Activated CD8-positive, alpha-beta memory T cell treated with anti-CD3 and anti-CD28 coated beads, Interleukin-2, amount 50 U/mL, for 48 hours (primary cell): ENCODE measurements around the gene KRTAP3-2.

Source experiments
- DNase-seq: peaks from one replicate; pipeline ENCODE4 v3.0.0-alpha.2; 2020

Gene KRTAP3-2

DNA sequence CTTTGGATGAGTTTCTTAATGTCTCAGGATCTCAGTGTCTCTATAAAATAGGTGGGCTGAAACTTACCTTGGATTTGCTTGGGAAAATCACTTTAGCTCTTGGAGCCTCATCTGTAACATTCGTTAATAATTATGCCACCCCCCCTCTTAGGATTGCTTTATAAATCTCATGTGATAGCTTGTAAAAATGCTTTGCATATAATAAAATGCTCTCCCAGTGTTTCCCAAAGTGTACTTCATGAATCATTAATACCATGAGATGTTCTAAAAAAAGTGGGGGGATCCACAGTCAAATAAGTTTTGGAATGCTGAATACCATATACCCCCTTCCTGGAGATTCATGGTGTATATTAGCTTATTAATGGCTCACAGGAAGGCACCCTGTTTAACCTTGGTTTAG, 38.1 kb downstream of the KRTAP3-2 start:
- no peak for DNase-seq

DNA sequence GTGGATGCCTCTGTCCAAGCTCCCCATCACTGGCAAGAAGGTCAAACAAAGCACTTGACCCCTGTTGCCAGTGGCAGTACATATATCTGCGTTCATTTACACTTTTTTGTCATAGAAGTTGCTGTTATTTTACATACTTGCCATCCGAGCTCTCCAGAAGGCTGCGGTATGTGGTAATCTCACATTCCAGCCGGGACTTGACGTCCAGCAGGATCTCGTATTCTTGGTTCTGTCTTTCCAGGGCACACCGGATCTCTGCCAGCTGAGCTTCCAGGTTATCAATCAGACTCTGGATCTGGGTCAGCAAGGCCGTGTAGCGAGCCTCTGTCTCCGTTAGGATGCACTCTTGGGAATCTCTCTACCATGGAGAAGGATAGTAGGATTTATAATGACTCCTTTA, 39.6 kb downstream of the KRTAP3-2 start:
- DNase-seq = no peak

DNA sequence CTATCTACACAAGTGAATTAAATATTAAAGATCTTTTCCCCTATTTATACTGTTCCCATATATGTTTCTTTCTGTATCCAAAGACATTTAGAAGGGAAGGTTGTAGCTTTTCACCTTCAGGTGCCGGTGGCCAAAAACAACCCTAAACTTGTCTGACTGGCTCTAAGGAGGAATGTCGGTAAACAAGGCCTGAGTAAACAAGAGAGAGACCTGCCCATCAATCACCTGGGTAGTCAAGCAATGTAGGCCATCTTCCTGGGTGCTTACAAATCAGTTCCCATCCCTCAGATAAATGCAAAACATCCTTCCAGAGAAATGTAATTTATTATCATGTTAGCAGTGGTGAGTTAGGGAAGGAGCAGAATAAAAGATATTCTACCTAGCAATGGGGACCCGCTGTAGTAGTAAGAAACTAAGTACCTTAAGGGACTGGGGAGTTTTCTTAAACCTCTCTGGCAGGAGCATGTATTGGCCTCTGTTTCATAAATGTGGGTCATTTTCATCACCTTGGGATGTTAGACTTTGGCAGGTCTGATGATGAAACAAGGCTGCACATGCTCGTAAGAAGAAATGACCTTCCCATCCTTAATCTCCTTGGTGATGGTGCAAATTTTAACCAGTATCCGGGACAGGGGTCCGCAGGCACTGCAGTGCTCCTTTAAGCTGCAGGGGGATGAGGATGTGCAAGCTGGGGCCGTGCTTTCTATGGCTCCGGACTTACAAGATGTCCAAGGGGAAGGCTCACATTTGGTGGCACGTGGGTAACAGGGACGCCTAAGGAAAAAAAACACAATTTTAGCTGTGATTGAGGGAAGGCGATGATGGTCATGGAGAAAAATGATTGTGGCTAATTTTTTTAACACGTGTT, 41.4 kb downstream of the KRTAP3-2 start:
- DNase-seq = no peak

DNA sequence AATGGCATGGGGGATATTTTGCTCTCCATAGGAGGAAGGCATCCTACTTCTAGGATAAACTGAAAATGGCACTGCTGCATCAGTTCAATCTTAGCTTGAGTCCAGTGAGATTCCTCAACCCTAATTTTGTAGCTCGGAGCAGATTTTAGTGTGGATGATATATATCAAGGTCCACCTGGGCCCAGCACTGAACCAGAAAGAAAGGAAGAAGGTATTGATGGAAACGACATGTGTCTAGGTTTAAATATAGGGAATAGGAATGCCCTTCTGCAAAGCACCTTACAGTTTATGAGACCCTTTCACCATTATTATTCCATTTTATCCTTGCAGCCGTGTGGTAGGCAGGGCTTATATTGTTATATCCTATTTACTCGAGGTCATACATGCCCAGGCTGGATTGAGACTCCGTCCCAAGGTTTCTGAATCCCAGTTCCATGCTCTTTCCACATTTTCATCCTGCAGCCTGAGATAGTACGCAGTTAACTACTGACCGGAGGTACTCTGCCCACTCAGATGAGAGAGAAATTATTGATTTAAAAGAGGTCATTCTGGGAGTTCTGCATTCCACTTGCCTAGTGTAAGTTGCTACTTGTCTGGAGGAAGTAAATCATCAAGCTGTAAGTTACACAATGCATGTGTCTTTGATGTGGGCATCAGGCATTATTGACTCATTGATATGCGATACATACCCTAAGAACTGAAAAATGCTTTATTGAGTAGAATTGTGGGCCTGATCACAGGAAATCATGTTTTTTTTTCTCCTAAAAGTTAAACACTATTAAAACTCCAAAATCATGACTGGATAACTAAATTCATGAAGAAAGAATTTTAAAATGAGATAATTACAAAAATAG, 43.1 kb downstream of the KRTAP3-2 start:
- DNase-seq = no peak

DNA sequence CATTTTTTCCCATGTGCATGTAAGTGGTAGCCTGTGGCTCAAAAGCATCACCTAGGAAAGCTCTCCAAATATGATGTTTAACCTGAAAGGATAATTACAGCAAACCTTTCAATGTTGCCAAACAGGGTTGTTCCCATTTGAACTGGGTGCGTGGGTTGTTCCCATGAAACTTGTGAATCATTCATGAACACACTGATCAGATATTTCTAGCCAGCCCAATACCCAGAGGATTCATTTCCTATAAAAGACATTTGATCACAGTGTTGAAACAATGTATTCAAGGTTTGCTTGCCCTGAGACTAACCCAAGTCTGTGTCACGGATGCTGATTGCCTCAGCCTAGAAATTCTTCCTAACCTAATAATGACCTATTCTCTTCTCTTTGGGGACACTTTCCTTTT, 45.8 kb downstream of the KRTAP3-2 start:
- no peak for DNase-seq

DNA sequence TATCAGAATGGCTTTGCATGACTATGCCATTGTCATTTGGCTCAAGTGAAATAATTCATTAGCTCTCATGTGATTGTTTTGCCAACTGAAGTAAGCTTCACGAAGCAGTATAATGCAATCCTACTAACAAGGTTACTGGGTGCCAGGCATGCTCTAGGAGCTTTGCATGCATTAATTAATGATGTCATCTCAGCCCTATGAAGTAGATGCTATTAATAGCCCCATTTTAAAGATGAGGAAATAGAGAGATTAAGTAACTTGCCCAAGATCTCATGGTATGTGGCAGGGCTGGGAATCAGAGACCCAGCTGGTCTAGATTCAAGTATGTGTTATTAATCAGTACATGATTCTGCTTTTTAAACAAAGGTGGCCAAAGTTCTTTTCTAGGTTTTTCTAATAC, 47.0 kb downstream of the KRTAP3-2 start:
- DNase-seq = no peak

DNA sequence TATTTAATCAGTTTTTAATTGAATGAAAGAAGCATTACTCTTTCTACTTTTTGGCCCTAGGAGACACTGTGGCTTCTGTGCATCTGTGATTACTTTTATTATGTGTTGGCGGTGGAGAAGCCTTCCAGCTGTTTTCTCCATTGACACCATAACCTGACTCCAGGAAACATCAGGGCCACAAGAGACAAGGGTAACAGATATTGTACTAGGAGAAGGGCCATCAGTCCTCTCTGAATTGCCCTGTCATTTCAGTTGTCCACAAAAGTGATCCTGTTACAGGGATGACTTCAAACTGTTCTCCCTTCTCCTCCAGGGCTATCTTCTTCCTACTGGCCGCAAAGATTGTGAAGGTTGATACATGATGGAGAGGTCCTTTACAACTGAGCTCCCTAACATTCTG, 47.6 kb downstream of the KRTAP3-2 start:
- no peak for DNase-seq

DNA sequence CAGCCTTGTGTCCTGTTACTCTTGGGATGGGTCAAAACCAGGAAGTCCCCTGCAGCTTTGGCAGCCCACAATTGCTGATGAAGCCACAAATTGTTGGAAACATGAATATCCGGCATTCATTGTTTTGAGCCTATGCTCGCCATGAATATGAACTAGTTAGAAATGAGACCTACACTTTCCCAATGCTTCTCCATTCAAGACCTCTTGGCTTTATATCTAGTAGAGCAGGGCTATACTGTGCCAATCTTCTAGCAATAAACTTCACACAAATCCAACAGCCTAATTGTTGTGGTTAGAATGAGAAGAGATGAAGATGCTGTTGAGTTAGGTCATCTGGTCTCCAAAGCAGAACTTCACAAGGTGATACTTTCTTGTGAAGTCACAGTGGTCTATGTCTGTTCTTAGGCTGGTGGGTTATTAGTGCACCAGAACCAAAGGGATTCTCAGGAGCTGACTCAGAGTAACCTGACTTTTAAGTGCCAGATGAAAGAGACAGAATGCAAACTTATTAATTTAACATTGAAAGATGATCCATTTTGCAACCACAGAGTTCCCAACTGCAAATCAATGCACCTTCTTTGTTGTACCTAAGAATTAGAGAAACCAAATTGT, 48.6 kb downstream of the KRTAP3-2 start:
- no peak for DNase-seq

DNA sequence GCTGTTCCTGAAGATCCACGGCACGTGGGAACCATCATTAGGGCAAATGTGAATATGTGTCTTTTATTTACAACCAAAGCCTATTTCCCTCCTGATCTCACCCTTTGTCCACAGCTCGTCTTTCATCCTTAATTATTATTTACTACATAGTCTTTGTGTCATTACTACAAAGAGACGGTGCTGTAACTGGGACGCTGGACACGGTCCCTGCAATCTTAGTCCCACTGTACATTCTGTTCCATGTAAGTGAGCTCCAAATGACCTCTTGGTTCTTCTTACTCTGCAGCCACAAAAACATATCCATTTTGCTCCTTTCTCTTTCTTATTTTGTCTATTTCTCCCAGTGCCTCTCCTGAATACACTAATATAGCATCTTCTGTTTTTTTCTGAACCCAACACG, 49.5 kb downstream of the KRTAP3-2 start:
- DNase-seq = no peak

DNA sequence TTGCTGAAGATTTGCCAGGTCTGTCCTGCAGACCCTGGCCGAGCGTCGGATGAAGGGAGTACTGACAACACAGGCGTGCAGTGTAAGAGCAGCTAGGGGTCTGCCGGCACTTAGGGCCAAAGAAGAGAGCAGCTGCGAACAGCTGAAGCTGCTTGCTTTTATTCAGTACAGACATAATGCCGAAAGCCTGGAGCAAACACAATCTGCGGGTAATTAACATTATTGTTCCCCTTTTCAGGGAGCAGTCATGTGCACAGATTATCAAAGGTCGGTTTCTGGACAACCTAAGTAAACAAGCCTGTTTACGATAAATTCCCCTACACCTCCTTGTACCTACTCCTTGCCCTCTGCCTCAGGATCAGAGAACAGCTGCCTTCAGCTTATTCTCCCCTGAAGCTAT, 50.3 kb downstream of the KRTAP3-2 start:
- DNase-seq = no peak
